Medulla oblongata (tissue), 1 donor: Measurements from ENCODE around the gene FH.

ENCODE experiments used
- DNase-seq: peaks from one replicate; pipeline ENCODE4 v3.0.0-alpha.2; 2015; ENCODE audit errors: extremely low spot score

The FH gene

GRCh38 chr1:241521718-241522117 lies 2.2 kb upstream of the FH start:
- no peak for DNase-seq

GRCh38 chr1:241520080-241520465 lies 518 bp upstream of the FH start:
- DNase-seq, result no peak

- DNase-seq, result peak; percentile 13
These were observed 863 bp downstream of the FH start for GRCh38 chr1:241518476-241519307.

GRCh38 chr1:241513378-241513777 lies 6.2 kb downstream of the FH start:
- no peak for DNase-seq

- no peak for DNase-seq
These were observed 12.2 kb downstream of the FH start for GRCh38 chr1:241507189-241507863.

- no peak for DNase-seq
These were observed 16.1 kb downstream of the FH start for GRCh38 chr1:241503444-241503843.

GRCh38 chr1:241499910-241500309 lies 19.6 kb downstream of the FH start:
- DNase-seq, result peak; percentile 59

GRCh38 chr1:241495741-241496140 lies 23.8 kb downstream of the FH start:
- DNase-seq, result no peak

- DNase-seq, result no peak
These were observed 30.8 kb downstream of the FH start for GRCh38 chr1:241488739-241489138.

GRCh38 chr1:241485554-241485992 lies 34.0 kb downstream of the FH start:
- no peak for DNase-seq

GRCh38 chr1:241485145-241485544 lies 34.4 kb downstream of the FH start:
- no peak for DNase-seq

GRCh38 chr1:241482761-241483250 lies 36.7 kb downstream of the FH start:
- no peak for DNase-seq

- DNase-seq, result no peak
These were observed 40.3 kb downstream of the FH start for GRCh38 chr1:241479294-241479693.

GRCh38 chr1:241475671-241476070 lies 43.9 kb downstream of the FH start:
- DNase-seq, result no peak

GRCh38 chr1:241473026-241473425 lies 46.5 kb downstream of the FH start:
- DNase-seq, result no peak

GRCh38 chr1:241470908-241471590 lies 48.5 kb downstream of the FH start:
- DNase-seq, result no peak

GRCh38 chr1:241470361-241470760 lies 49.2 kb downstream of the FH start:
- no peak for DNase-seq

- DNase-seq, result no peak
These were observed 53.9 kb downstream of the FH start for GRCh38 chr1:241465673-241466072.

GRCh38 chr1:241464985-241465384 lies 54.6 kb downstream of the FH start:
- DNase-seq, result no peak

GRCh38 chr1:241462391-241462790 lies 57.2 kb downstream of the FH start:
- DNase-seq, result no peak

GRCh38 chr1:241460098-241460873 lies 59.3 kb downstream of the FH start:
- DNase-seq, result no peak
